LNCaP clone FGC (cell line): ENCODE measurements around the gene RAD52.

Experiments used
- DNase-seq: peaks from one replicate; pipeline ENCODE4 v3.0.0-alpha.2; 2011; ENCODE audit warnings: low read depth
- H3K4me3 ChIP-seq: 2 replicates; pipeline ENCODE4 v1.5.1; 2011; ENCODE audit warnings: mild to moderate bottlenecking, low read depth, low read length, control low read depth
- CTCF ChIP-seq: IDR thresholded peaks from 2 replicates; pipeline ENCODE4 v1.5.1; 2012; ENCODE audit warnings: mild to moderate bottlenecking; ENCODE audit not compliant: control insufficient read depth, insufficient read depth; ENCODE audit errors: extremely low read depth

RAD52 gene

GRCh38 chr12:967641-968040 lies 18.1 kb upstream of the RAD52 start:
- no peak for TF ChIP-seq CTCF
- no peak overlapping the region for H3K4me3 ChIP-seq
- DNase-seq, result no peak

- H3K4me3 ChIP-seq, result no peak overlapping the region
- no peak for TF ChIP-seq CTCF
- no peak for DNase-seq
Measured at GRCh38 chr12:966724-967123, 17.2 kb upstream of the RAD52 start.

- H3K4me3 ChIP-seq, result no peak overlapping the region
- no peak for TF ChIP-seq CTCF
- DNase-seq, result no peak
Measured at GRCh38 chr12:958588-959123, 9.2 kb upstream of the RAD52 start.

- no peak overlapping the region for H3K4me3 ChIP-seq
- no peak for DNase-seq
- TF ChIP-seq CTCF, result no peak
Measured at GRCh38 chr12:955939-956338, 6.4 kb upstream of the RAD52 start.

- no peak overlapping the region for H3K4me3 ChIP-seq
- TF ChIP-seq CTCF, result no peak
- no peak for DNase-seq
Measured at GRCh38 chr12:954741-955140, 5.2 kb upstream of the RAD52 start.

- no peak overlapping the region for H3K4me3 ChIP-seq
- no peak for DNase-seq
- no peak for TF ChIP-seq CTCF
Measured at GRCh38 chr12:953776-954175, 4.3 kb upstream of the RAD52 start.

GRCh38 chr12:951176-951575 lies 1.7 kb upstream of the RAD52 start:
- no peak for TF ChIP-seq CTCF
- no peak overlapping the region for H3K4me3 ChIP-seq
- no peak for DNase-seq
